HG03460 (cell line): ENCODE results near the gene GSC2.

Experiments
- ATAC-seq: cut with Tn5 transposase; IDR thresholded peaks from one replicate; pipeline ENCODE4 v1.9.1; 2021; ENCODE audit not compliant: unreplicated experiment

Gene GSC2

DNA sequence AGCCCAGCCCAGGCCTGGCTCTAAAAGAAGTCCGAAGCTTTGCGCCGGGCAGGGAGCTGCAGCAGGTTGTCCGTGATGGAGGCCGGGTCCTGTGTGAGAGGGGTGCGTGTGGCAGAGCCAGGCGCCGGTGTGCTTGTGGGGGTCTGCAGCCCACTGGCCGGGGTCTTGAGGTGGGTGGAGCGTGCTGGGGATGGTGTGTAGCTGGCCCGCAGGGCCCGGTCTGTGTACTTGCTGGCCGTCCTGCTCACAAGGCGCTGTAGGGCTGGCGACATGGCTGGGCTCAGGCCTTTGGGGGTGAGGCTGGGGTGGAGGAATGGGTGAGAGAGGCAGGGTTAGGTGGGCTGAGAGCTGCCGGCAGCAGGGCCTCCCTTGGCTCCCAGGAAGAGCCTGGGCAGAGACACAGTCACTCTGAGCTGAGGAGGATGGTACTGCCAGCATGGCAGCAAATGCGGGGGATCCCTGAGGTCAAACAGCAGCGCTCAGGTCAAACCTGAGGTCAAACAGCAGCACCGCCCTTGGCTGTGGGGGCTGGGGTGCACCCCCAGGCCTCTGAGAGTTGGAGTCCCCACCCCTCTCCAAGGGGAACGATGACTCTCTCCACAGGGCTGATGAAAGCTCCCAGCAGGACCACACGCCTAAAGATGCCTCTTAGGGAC is 15.8 kb downstream of the GSC2 start:
- no peak for ATAC-seq

DNA sequence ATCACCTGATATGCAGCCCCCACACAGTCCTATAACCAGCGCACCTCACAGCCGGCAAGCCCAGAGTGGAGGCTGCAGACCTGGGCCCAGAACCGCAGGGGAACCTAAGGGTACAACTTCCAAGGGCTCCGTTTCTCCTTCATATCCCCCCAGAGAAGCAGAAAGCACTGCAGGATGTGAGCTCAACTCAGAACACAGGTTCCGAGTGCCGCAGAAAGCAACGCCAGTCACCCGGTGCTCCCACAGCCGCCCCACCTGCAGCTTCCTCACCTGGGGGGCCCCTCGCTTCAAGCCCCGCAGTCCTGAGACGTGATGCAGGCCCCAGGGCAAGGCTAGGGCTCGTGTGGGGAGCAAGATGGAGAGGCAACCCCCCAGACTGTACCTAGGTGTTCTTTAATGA is 16.5 kb downstream of the GSC2 start:
- ATAC-seq: no peak

- no peak for ATAC-seq
Measured at GRCh38 chr22:19132693-19133400, 17.2 kb downstream of the GSC2 start.

- no peak for ATAC-seq
Measured at GRCh38 chr22:19132153-19132552, 17.9 kb downstream of the GSC2 start.

DNA sequence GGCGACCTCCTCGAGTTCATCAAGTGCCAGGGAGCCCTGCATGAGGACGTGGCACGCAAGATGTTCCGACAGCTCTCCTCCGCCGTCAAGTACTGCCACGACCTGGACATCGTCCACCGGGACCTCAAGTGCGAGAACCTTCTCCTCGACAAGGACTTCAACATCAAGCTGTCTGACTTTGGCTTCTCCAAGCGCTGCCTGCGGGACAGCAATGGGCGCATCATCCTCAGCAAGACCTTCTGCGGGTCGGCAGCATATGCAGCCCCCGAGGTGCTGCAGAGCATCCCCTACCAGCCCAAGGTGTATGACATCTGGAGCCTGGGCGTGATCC is 18.4 kb downstream of the GSC2 start:
- no peak for ATAC-seq

DNA sequence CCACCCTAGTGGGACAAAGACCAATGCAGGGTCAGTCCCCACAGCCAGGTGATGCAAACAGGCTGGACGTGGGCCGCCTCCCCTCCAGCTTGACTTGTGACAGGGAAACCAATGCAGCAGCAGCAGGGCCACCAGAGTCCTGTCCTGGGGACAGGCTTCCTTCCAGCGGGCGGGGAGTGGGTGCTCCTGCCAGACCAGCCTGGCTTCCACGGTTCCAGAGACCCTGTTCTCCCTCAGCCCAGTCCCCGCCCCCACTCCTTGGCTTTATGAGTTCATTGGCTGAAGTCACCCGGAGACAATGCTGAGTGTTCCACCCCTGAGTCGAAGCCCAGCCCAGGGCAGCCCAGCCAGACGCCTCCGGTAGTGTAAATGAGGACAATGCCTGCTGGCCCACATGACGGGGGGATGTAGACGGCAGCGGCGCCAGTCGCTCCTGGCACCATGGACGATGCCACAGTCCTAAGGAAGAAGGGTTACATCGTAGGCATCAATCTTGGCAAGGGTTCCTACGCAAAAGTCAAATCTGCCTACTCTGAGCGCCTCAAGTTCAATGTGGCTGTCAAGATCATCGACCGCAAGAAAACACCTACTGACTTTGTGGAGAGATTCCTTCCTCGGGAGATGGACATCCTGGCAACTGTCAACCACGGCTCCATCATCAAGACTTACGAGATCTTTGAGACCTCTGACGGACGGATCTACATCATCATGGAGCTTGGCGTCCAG is 19.0 kb downstream of the GSC2 start, which contains the start of gene TSSK2:
Gene TSSK2 (plus strand): TSS at position 350 of the 726 bp plus-strand sequence. CDS start 92 bp downstream, at position 442.
- ATAC-seq: no peak

DNA sequence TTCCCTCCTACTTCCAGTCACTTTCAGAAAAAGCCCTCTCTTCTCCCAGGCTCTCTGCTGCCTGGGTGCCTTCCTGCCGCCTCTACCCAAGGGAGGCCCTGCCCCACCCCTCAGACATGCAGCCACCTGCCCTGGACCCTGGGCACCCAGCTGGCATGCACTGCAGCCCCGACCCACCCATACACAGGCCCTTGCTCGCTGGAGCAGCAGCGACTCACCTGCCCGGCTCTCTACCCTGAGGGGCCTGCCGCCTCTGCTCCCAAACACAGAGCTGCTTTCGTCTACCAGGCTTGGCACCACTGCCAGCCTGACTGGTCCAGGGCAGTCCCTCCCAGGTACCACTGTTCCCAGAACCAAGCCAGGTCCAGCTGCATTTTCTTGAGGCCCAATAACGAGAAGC is 20.2 kb downstream of the GSC2 start:
- ATAC-seq: no peak

DNA sequence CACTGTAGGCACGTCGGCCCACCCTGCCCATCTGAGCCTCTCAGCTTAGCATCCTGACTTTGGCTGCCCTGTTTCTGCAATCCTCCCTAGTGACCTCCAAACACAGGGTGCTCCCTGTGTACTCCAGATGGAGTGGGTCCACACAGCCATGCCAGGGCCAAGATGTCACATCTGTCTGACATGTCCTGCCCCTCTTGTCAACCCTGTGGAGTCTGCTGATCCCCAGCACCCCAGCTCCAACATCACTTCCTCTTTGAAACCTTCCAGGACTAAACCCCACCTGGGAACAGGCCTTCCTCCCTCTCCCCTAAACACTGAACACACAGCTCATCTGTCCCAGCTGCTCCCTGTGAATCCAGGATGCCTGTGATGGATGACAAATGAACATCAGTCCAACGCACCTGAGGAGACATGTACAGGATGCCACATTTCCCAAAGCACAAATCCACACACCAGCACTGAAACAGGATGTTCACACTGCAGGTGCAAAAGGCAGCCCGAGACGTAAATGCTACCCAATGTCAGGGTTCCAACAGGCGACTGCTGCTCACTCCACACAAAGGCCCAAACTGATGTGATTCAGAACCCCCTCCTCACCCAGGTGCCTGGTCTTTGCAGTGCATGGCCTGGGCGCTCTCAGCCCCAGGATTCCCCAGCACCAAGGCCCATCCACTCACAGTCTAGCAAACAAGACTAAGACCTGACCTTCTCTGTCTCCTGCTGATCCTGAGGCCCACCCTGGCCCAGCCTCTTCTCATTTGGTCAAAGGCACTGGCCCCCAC is 21.0 kb downstream of the GSC2 start:
- ATAC-seq: no peak

DNA sequence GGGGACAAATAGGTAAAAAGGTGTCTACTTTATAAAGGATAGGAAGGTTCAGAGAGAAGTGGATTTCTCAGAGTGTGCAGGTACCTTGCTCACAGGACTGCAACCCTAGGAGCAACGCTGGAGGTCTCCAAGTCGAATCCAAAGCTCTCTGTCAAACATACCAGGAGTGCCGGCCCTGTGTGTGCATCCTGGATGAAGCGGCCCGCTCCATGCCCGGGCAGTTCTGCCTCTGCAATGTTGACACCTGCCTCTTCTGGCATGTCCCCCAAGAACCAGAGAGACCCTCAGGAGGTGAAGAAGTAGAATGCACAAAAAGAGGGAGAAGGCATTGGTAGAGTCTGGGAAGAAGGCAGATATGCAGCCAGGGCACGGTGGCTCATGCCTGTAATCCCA is 22.1 kb downstream of the GSC2 start:
- no peak for ATAC-seq

GRCh38 chr22:19127329-19128008 is 22.6 kb downstream of the GSC2 start:
- no peak for ATAC-seq

DNA sequence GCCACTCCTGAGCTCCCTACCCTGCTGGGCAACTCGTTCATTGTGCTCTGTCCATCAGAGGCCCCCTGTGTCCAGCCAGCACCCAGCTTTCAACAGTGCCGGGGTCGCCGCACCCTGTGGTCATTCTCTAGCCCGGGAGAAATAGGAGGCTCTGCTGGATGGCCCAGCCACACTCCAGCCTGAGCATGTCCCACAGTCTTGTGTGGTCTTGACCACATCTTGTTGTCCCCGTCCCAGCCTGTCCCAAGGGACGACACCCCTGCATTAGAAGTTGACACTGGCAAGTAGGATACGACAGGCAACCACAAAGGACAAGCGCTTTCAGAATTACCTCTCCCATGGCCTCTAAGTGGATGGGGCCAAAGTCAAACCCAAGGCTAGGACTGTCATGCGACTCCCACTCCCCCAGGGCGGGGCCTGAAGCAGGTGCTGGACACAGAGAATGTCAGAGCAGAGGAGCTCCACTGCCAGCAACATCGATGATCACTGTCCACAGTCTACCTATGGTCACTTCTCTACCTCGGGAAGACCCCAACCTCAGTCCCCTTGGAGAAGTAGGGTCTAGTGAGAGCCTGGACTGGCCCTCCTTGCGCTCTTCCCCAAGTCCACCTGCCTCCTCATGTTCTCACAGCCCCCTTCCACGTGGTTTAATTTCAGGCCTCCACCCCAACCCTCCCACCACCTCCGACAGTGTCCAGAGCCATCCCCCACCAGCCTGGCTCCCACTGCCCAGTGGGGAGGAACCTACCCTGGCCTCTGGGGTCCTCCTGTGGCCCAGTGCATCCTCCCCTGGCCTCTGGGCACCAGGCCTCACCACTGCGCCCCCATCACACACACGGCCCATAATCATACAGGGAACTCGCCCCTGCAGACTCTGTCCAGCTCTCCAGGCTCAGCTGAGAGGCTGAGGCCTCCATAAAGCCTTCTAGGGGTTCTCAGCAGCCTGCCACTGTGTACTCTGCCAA is 23.5 kb downstream of the GSC2 start:
- ATAC-seq: no peak

- no peak for ATAC-seq
Measured at GRCh38 chr22:19125474-19126308, 24.4 kb downstream of the GSC2 start.

- no peak for ATAC-seq
Measured at GRCh38 chr22:19125011-19125410, 25.1 kb downstream of the GSC2 start.

GRCh38 chr22:19124377-19124776 is 25.7 kb downstream of the GSC2 start:
- no peak for ATAC-seq

DNA sequence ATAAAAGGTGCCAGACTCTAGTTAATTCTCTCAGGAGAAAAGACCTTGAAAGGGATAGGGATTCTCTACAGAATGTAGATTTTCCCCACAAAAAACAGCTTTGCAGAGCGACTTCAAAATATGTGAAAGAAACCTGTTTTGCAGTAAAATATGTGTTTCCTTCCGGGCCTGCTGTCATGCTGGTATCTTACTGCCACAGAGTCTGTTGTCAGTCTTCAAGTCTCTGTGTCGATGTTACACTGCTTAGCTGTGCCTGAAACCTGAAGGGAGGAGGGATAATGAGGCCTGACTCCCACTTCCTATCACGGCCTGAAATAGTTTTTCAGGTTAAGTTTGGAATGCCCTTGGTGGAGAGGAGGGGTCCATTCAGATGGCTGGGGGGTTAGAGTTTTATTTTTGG is 26.2 kb downstream of the GSC2 start:
- no peak for ATAC-seq

GRCh38 chr22:19122752-19123492 is 27.2 kb downstream of the GSC2 start:
- no peak for ATAC-seq

GRCh38 chr22:19122143-19122751 is 27.8 kb downstream of the GSC2 start, which contains the start of gene DGCR2:
Gene DGCR2 (minus strand): TSS chr22:19122412. CDS start chr22:19122206, 206 bp downstream.
- ATAC-seq: peak; percentile 77
